Tibial nerve (tissue), 4 donors: ENCODE results near the gene QSOX2.

Source experiments
- EP300 ChIP-seq, 2 donors: sonication (generic); formaldehyde crosslinking; IDR thresholded peaks; one replicate each; pipeline ENCODE4 v1.6.1; 2017; ENCODE audit warnings: antibody characterized with exemption in 2 of 2, mild to moderate bottlenecking in 1 of 2
- POLR2A ChIP-seq, 2 donors: fragments of 450-650 bp; IDR thresholded peaks; one replicate each; pipeline ENCODE4 v1.6.1; 2017; ENCODE audit warnings: antibody characterized with exemption in 2 of 2, mild to moderate bottlenecking in 2 of 2, moderate library complexity in 2 of 2
- TF ChIP-seq, protein P1 (sequence below), 5 experiments: fragments of 200-600 bp in 3 of 5; fragments of 450-650 bp in 2 of 5; sonication (generic) in 3 of 5; IDR thresholded peaks; one replicate each; pipeline ENCODE4 v1.5.1; 2016 to 2019; ENCODE audit warnings: antibody characterized with exemption in 5 of 5, mild to moderate bottlenecking in 3 of 5, moderate library complexity in 2 of 5

DNA sequence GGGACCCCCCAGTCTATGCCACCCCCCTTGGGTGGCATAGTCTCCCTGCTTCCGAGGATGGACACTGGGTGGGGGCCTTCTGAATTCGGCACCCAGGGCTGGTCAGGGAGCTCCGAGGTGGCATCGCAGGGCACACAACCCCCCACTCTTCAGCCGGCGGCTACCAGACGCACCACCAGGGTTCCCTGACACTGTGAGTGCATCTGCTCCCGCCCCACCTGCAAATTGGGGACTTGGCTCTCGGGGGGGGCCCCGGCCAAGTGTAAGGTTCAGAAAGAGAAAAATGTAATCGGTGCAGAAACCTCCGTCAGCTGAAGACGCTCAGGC is 12.7 kb upstream of the QSOX2 start:
- TF ChIP-seq, protein P1, sequence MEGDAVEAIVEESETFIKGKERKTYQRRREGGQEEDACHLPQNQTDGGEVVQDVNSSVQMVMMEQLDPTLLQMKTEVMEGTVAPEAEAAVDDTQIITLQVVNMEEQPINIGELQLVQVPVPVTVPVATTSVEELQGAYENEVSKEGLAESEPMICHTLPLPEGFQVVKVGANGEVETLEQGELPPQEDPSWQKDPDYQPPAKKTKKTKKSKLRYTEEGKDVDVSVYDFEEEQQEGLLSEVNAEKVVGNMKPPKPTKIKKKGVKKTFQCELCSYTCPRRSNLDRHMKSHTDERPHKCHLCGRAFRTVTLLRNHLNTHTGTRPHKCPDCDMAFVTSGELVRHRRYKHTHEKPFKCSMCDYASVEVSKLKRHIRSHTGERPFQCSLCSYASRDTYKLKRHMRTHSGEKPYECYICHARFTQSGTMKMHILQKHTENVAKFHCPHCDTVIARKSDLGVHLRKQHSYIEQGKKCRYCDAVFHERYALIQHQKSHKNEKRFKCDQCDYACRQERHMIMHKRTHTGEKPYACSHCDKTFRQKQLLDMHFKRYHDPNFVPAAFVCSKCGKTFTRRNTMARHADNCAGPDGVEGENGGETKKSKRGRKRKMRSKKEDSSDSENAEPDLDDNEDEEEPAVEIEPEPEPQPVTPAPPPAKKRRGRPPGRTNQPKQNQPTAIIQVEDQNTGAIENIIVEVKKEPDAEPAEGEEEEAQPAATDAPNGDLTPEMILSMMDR (IDR thresholded peaks at IDR 0.05): no peak
- no peak for TF ChIP-seq EP300 (IDR thresholded peaks at IDR 0.05)
- TF ChIP-seq POLR2A (IDR thresholded peaks at IDR 0.05): no peak
